Measurements from ENCODE around the gene PALD1. TPM values are rescaled to one million over a fixed set of nuclear protein-coding genes. Genes with fewer than 3 reads are reported as not detected.

The PALD1 gene
- total RNA-seq, 2 experiments from 2014 or later: 0.36 to 0.44 TPM

- Mint-ChIP-seq H3K27me3 (no peaks in the 10 kb centered on the region), H3K4me3 (no peak overlapping the region), H3K9me3 (no peaks in the 10 kb centered on the region), H3K27ac (no peak overlapping the region), H3K4me1 (ENCODE audit: low read depth) (peaks cover 31% of the 10 kb centered on the region), H3K36me3 (ENCODE audit: low read depth) (peaks cover 52% of the 10 kb centered on the region)
- H3K9me3 ChIP-seq (ENCODE audit: control insufficient read depth in 1 of 2, insufficient read depth in 1 of 2, low read length in 2 of 2): no peaks in the 10 kb centered on the region
- intact Hi-C loops (cut with DNase I, micrococcal nuclease): no loop called here
- TF ChIP-seq, protein P1, sequence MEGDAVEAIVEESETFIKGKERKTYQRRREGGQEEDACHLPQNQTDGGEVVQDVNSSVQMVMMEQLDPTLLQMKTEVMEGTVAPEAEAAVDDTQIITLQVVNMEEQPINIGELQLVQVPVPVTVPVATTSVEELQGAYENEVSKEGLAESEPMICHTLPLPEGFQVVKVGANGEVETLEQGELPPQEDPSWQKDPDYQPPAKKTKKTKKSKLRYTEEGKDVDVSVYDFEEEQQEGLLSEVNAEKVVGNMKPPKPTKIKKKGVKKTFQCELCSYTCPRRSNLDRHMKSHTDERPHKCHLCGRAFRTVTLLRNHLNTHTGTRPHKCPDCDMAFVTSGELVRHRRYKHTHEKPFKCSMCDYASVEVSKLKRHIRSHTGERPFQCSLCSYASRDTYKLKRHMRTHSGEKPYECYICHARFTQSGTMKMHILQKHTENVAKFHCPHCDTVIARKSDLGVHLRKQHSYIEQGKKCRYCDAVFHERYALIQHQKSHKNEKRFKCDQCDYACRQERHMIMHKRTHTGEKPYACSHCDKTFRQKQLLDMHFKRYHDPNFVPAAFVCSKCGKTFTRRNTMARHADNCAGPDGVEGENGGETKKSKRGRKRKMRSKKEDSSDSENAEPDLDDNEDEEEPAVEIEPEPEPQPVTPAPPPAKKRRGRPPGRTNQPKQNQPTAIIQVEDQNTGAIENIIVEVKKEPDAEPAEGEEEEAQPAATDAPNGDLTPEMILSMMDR (IDR thresholded peaks at IDR 0.05): no peak
- DNase-seq (no peak), ATAC-seq (ENCODE audit: poor library complexity) (no peak)
- CTCF ChIA-PET: no interaction called here
- peak overlapping the region; percentile 13 for H3K4me3 ChIP-seq (ENCODE audit: low read length)
- peaks cover 45% of the 10 kb centered on the region for H3K36me3 ChIP-seq (ENCODE audit: insufficient read depth, low read length)
- H3K27me3 ChIP-seq (ENCODE audit: control insufficient read depth in 1 of 2, insufficient read depth in 2 of 2, low read length in 2 of 2): no peaks in the 10 kb centered on the region
- no peak overlapping the region for H3K27ac ChIP-seq (ENCODE audit: low read depth in 1 of 2, low read length in 2 of 2)
- H3K4me1 ChIP-seq (ENCODE audit: insufficient read depth, low read length): peaks cover 77% of the 10 kb centered on the region
- POLR2A ChIA-PET: no interaction called here
Observed at GRCh38 chr10:70599791-70600190, 121.2 kb downstream of the PALD1 start.

DNA sequence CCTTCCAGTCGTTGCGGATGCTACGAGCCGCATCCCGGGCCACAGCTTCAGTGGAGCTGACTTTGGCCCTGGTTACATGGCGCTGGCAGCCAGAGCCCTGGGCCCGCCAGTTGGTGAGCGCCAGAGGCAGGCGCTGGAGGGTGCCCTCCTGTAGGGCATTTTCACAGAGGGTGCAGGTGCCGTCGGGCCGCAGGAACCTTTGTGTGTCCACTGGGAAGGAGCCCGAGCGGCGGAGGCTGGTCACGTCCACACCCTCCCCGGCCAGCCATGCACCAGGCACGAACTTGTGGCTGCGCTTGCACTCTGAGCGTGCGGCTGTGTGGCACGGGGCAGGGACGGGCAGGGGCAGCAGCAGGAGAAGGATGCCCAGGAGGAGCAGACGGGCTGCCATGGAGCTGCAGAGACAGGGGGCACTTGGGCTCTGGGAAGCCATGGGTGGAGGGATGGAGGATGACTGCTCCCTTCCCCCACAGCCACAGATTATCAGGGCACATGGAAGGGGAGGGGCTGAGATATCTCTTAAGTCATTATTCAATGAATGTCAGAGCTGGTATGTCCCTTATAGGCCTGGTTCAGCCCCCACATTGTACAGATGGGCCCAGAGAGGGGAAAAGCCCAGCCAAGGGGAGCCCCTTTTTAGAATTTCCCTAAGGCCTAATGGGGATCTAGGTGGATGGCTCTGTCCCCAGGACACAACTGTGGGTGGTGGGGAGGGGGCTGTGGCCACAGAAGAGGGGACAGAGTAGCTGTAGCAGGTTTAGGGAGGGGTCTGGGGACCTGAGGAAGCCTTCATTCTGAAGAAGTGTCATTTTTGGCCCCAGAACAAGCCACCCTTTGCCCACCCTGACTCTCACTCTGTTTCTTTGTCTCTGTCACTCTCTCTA, 122.2 kb downstream of the PALD1 start:
- H3K36me3 ChIP-seq (ENCODE audit: insufficient read depth, low read length): peaks cover 45% of the 10 kb centered on the region
- intact Hi-C loops (cut with DNase I, micrococcal nuclease): no loop called here
- H3K27me3 Mint-ChIP-seq: no peaks in the 10 kb centered on the region

GRCh38 chr10:70601746-70602145, 123.2 kb downstream of the PALD1 start:
- peak overlapping the region; percentile 4 to 73 for H3K27ac ChIP-seq (ENCODE audit: low read depth in 1 of 2, low read length in 2 of 2)
- peak in 1 of 14 experiments; percentile 55 for DNase-seq
- H3K36me3 ChIP-seq (ENCODE audit: insufficient read depth, low read length): peaks cover 39% of the 10 kb centered on the region
- ChIA-PET POLR2A (interaction anchor here (0.8 to 1.7 kb wide), 4 partner anchors 8 to 331 kb away, joined by 3 to 7 read pairs (median 5); no protein-coding TSS in a partner anchor), CTCF (interaction anchor here (1.8 kb wide), 1 partner anchor 43 kb away, joined by 5 read pairs; no protein-coding TSS in a partner anchor)
- intact Hi-C loops (cut with DNase I, micrococcal nuclease): no loop called here
- Mint-ChIP-seq H3K36me3 (ENCODE audit: low read depth) (peaks cover 39% of the 10 kb centered on the region), H3K27ac (peak overlapping the region; percentile 90), H3K4me1 (ENCODE audit: low read depth) (peaks cover 34% of the 10 kb centered on the region), H3K4me3 (peak overlapping the region; percentile 99), H3K9me3 (no peaks in the 10 kb centered on the region), H3K27me3 (no peaks in the 10 kb centered on the region)
- H3K27me3 ChIP-seq (ENCODE audit: control insufficient read depth in 1 of 2, insufficient read depth in 2 of 2, low read length in 2 of 2): no peaks in the 10 kb centered on the region
- ATAC-seq (ENCODE audit: poor library complexity): no peak
- H3K9me3 ChIP-seq (ENCODE audit: control insufficient read depth in 1 of 2, insufficient read depth in 1 of 2, low read length in 2 of 2): no peaks in the 10 kb centered on the region
- H3K4me3 ChIP-seq (ENCODE audit: low read length): peak overlapping the region; percentile 76
- TF ChIP-seq, protein P1 (IDR thresholded peaks at IDR 0.05): no peak
- H3K4me1 ChIP-seq (ENCODE audit: insufficient read depth, low read length): peaks cover 68% of the 10 kb centered on the region

More for the DNA sequence above, 122.2 kb downstream of the PALD1 start:
- no peaks in the 10 kb centered on the region for H3K9me3 ChIP-seq (ENCODE audit: control insufficient read depth in 1 of 2, insufficient read depth in 1 of 2, low read length in 2 of 2)
- H3K27ac Mint-ChIP-seq: peak overlapping the region; percentile 90
- peaks cover 75% of the 10 kb centered on the region for H3K4me1 ChIP-seq (ENCODE audit: insufficient read depth, low read length)
- H3K27me3 ChIP-seq (ENCODE audit: control insufficient read depth in 1 of 2, insufficient read depth in 2 of 2, low read length in 2 of 2): no peaks in the 10 kb centered on the region
- DNase-seq: no peak
- peak overlapping the region; percentile 70 for H3K4me3 Mint-ChIP-seq
- peak overlapping the region; percentile 76 for H3K4me3 ChIP-seq (ENCODE audit: low read length)
- no peak for ATAC-seq (ENCODE audit: poor library complexity)
- POLR2A ChIA-PET: no interaction called here
- H3K36me3 Mint-ChIP-seq (ENCODE audit: low read depth): peaks cover 46% of the 10 kb centered on the region
- H3K9me3 Mint-ChIP-seq: no peaks in the 10 kb centered on the region
- TF ChIP-seq, protein P1 (IDR thresholded peaks at IDR 0.05): no peak
- peaks cover 31% of the 10 kb centered on the region for H3K4me1 Mint-ChIP-seq (ENCODE audit: low read depth)
- no peak overlapping the region for H3K27ac ChIP-seq (ENCODE audit: low read depth in 1 of 2, low read length in 2 of 2)
- CTCF ChIA-PET: interaction anchor here (1.8 kb wide), 1 partner anchor 42 kb away, joined by 5 read pairs; no protein-coding TSS in a partner anchor

All from CD4-positive, alpha-beta T cell (primary cell).